HG02571 (cell line): ENCODE data around the gene MICU1.
A peak's percentile ranks its signal among the peaks of the same experiment; 100 is the strongest.
"Not testable (repeated sequence)": the region's sequence is repeated elsewhere in the genome, so short reads cannot be mapped to it uniquely, and the experiment has no call there.

Experiments used
- ATAC-seq: cut with Tn5 transposase; IDR thresholded peaks from one replicate; pipeline ENCODE4 v1.9.1; 2021; ENCODE audit warnings: mild to moderate bottlenecking, moderate library complexity; ENCODE audit not compliant: unreplicated experiment

MICU1 gene, protein sequence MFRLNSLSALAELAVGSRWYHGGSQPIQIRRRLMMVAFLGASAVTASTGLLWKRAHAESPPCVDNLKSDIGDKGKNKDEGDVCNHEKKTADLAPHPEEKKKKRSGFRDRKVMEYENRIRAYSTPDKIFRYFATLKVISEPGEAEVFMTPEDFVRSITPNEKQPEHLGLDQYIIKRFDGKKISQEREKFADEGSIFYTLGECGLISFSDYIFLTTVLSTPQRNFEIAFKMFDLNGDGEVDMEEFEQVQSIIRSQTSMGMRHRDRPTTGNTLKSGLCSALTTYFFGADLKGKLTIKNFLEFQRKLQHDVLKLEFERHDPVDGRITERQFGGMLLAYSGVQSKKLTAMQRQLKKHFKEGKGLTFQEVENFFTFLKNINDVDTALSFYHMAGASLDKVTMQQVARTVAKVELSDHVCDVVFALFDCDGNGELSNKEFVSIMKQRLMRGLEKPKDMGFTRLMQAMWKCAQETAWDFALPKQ

DNA sequence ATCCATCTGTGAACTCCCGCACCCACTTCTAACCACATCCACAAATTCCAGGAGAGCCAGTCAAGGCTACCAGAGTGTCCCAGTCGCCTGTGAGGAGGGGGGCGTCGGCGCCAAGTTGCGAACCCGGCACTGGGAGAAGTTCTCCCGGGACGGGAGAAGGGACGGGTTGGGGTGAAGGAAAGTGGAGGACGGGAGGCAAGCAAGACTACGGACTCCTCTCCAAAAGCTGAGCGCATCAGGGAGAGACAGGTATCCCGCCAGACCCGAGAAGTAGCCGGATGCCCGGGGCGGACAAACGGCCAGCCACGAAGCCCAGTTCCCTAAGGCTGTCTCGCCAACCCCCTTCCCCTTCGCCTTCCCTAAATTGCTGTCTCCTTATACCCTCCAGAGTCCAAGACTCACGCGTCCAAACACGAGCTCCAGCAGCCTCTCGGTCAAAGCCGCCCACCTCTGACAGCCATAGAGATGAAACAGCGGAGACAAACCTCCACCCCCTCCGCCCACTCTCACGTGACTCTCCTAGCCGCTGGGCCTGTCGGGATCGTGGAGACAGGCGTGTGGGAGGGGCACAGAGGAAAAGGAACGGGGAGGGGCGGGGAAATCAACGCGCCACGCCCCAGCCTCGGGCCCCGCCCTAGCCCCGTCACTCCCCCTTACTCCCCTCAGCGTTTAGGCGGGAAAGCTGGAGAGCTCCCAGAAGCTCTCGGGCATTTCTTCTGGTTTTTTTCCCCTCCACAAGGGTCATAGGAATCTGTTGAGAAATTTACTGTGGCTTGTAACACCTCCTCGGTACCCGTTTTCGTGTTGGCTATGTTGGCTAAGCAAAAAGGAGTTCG lies at the start of gene MICU1:
TSS of gene MICU1 (minus strand) at position 472 of the 836 bp plus-strand sequence. CDS start 59,286 bp downstream, outside the sequence.
- peak; percentile 97 for ATAC-seq

DNA sequence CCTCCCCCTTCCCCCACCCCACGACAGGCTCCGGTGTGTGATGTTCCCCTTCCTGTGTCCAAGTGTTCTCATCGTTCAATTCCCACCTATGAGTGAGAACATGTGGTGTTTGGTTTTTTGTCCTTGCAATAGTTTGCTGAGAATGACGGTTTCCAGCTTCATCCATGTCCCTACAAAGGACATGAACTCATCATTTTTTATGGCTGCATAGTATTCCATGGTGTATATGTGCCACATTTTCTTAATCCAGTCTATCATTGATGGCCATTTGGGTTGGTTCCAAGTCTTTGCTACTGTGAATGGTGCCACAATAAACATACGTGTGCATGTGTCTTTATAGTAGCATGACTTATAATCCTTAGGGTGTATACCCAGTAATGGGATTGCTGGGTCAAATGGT lies 48.3 kb upstream of the MICU1 start:
- ATAC-seq = not testable (repeated sequence)

DNA sequence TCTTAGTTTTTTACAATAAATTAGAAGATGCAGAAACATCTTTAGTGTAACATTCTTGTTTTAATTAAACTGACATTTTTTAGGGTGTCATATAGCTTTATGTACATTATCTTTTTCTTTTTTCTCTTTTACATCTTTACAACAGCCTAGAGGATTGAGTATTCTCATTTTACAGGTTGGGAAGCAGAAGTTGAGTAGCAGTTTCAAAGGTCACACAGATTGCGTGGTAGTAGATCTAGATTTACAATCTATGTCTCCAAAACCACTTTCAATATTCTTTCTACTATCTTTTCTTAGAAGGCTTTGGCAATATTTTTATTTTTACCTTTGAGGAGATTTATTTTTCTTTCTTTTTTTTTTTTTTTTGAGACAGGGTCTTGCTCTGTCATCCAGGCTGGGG lies 47.4 kb upstream of the MICU1 start:
- ATAC-seq = no peak

DNA sequence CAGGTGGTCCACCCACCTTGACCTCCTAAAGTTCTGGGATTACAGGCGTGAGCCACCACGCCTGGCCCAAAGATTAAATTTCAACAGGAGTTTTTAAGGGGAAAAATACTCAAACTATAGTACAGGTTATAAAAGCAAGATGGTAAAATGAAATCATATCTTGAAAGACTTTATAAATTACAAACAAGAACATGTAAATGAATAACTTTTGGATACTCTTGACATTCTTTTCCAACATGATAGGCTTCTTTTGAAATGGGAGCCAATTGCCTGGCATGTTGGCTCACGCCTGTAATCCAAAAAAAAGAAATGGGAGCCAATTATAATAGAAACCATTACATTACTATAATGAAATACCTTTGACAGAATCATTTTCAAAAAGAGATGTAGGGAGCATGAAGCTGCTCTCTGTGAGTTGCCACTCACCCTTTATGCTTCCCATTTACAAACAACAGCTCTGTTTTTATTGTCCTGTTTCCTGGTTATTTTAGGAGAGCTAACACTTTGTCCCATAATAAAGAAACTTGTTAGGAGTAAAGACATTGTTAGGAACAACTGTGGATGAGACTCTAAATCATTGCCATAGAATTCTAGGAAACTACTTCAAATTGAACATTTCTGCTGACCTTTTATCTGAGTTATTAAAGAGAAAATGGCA lies 41.5 kb upstream of the MICU1 start:
- ATAC-seq = no peak

DNA sequence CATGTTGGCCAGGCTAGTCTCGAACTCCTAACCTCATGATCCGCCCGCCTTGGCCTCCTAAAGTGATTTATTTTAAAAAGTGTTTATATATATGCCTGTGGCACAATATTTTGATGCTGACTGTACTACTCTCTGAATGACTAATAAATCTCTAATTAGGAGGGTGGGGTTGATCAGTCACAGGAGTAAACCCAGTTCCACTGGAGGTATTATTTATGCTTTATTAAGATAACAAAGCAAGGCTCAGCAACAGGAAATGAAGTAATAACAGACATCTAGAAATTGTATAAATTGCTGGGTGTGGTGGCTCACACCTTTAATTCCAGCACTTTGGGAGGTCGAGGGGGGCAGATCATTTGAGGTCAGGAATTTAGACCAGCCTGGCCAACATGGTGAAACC lies 40.0 kb upstream of the MICU1 start:
- ATAC-seq = no peak

DNA sequence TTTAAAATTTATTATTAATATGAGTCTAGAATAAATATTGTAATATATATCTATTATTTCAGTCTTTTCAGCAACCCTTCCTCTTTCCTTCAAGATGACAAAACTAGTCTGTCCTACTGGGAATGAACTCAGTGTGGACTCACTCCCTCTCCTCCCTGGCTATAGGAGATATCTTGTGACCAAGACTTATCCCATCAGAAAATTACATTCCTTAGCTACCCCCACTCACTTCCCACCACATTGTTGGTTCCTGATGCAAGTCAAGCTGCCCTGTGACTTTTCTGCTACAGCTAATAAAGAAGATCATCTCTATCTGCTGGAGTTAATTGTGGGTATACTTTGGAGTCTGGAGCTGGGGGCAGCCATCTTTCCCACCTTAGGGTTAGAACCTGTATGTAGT lies 38.1 kb upstream of the MICU1 start:
- ATAC-seq = no peak

DNA sequence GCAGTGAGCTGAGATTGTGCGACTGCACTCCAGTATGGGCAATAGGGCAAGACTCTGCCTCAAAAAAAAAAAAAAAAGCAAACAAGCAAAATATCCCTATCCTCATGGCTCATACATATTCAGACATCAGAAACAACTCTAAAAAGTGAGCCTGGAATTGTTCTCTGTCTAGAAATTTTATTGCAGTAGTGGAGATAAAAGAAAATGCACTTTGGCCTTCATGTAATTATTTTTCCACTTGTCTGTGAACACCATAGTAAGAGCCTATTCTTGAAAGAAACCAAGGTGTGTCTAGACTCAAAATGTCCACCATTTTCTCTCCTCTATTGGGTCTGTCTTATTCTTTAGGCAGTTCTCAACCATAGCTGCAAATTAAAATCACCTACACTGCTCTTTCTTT lies 35.6 kb upstream of the MICU1 start:
- ATAC-seq = no peak

DNA sequence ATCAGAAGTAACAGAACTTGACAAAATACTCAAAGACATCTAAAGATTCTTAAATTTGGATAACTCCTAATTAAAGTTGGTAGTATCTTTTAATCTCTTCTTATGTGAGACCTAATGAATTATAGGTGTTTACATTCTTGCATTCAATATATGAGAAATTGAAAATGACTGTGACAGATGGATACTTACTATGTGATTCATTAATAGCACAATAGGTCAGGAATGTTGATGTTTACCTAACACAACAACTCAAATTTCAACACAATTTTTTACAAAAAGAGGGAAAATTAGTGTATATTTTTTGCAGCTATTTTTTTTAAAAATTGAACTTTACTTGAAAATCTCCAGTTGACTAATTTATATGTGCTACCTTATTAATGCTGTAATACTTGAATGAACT lies 34.3 kb upstream of the MICU1 start:
- no peak for ATAC-seq

DNA sequence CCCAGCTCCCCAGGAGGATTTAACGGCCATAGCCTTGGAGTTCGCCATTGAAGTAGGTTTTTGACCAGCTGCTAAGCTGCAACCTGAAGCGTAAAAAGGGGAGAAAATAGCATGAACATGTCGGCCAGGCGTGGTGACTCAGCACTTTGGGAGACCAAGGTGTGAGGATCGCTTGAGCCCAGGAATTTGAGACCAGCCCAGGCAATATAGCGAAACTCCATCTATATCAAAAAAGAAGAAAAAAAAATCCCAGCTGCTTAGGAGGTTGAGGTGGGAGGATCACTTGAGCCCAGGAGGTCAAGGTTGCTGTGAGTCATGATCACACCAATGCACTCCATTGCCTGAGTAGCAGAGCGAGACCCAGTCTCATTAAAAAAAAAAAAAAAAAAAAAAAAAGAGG lies 33.8 kb upstream of the MICU1 start:
- ATAC-seq = no peak

DNA sequence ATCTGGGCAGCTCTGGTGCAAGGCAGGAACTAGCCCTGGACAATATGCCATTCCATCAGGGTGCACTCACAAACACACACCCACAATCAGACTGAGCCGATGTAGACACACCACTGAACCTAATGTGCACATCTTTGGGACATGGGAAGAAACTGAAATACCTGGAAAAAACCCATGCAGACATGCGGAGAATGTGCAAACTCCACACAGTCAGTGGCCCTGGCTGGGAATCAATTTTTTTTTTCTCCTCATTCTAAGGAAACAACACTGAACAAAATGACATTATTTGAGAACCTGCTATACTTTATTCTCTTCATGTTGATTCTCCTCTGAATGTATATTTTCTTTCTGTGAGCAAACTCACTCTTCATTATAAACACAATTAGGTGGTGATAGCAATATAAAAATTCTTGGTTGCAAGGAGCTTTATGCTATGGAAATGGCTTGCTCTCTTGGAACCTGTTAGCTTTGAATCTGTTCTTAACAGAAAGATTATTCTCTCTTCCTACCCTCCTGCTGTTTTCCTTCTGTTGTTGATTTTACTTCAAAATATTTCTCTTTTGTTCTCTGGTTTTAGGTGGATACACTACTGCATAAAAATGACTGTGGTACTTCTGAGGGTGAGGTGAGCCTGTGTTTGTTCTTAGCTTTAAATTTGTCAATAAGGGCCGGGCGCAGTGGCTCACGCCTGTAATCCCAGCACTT lies 33.0 kb upstream of the MICU1 start:
- ATAC-seq = no peak

DNA sequence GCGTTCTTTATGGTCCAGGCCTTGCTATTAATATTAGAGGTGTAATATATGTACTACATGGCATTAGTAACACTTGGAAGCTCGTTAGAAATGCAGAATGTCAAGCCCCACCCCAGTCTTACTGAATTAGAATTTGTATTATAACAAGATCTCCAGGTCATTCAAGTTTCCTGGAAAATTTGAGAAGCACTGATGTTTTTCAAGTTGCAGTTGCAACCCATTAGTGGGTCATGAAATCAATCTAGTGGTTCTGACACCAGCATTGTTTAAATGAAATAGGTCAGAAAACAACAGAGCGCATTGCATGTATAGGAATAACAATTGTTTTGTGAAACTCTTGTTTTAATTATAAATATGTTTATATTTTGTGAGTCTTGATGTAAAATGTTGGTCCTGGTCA lies 28.8 kb upstream of the MICU1 start:
- no peak for ATAC-seq

DNA sequence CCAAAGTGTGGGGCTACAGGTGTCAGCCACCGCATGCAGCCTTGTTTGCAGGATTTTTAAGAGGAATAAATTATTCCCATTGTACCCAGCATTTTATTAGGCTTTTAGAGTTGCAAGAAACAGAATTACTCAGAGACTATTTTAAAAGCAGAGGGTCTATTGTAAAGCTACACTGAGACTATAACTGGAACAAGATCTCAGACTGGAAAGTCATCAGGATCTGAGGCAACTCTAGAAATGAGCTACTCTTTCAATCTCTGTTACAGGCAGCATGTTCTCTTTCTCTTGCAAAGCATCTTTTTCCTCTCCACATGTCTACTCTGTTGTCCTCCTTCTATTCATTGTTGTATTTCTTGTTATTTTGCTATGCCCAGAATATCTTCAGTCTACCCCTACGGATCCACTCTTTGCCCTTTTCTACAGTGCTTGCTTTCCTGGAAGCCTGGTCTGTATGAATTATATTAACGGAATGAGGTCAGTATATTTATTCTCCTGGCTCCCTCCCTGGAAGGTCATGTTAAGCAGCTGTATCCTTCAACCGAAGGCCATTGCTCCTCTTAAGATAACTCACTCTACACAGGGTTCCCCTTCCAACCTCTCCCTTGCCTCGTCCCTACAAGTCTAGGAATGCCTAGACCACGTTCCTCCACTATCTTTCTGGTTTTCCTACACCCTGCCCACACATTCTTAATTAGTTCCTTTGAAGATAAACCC lies 27.7 kb upstream of the MICU1 start:
- no peak for ATAC-seq

DNA sequence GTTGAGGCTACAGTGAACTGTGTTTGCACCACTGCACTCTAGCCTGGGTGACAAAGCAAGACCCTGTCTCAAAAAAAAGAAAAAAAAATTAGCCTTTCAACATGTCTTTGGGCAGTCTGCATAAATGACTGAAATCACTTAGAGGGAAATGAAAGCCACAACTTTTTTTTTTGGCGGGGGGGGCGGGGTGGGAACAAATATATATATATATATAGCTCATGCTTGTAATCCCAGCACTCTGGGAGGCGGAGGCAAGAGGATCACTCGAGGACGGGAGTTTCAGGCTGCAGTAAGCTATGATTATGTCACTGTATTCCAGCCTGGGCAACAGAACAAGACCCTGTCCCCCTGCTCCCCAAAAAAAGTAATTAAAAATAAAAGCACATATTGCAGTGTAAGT lies 23.4 kb upstream of the MICU1 start:
- ATAC-seq = no peak

DNA sequence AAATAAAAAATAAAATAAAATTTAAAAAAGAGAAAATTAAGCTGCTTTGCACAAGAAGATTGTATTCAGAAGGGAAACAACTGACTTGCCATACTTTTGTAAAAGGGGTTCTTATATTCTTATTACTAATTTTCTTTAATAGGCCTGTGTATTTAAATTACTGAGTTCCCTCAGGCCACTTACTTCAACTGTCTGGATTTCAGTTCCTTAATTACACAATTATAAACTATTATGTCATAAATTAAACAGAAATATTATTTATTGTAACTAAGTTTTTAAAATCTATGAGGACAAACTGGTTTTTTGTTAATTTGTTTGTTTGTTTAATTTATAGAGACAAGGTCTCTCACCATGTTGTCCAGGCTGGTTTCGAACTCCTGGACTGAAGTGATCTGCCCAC lies 22.4 kb upstream of the MICU1 start:
- ATAC-seq = no peak

DNA sequence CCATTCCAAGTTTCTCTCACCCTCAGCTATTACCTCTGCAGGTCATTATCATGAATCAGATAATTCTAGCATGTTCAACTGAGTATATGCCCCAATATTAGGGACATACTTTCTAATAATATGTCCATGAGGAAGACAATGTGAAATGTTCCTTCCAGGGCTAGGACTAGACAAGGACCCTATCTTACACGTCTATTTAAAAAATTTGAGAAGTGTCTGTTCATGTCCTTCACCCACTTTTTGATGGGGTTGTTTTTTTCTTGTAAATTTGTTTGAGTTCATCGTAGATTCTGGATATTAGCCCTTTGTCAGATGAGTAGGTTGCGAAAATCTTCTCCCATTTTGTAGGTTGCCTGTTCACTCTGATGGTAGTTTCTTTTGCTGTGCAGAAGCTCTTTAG lies 21.1 kb upstream of the MICU1 start:
- ATAC-seq = not testable (repeated sequence)

DNA sequence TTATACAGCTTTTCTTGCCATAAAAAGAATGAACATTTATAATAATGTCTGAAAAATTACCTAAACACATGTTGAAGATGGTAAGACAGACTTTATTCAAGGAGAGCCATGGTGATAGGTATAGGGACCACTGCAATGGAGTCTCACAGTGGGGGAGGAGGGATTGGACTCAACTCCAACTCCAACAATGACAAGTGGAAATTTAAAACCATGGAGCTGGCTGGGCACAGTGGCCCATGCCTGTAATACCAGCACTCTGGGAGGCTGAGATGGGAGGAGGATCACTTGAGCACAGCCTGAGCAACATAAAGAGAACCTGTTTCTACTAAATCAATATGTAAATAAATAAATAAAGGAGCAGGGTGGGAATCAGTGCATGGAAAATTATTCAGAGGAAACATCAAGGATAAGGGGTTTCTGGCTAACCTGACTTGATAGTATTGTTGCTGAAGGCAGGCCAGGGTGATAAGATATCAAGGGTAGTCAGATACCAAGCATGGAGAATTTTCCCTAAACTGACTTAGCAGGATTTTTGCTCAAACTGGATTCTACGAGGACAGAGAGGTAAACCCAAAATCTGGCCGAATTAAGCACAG lies 19.5 kb upstream of the MICU1 start:
- ATAC-seq = no peak

DNA sequence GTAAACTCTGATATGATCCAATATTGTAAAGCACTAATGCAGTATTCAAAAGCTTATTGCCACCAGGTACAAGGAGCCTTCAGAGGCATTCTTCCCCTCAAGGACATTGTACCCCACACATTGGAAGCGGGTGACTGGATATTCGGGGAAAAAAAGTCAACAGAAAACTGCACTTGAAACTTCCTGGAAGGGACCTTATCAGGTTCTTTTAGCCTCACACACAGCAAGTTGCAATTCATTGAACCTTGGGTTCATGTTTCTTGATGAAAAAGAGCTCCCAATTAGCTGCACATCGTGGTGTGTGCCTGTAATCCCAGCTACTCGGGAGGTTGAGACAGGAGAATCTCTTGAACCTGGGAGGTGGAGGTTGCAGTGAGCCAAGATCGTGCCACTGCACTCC lies 16.4 kb upstream of the MICU1 start:
- ATAC-seq = no peak

DNA sequence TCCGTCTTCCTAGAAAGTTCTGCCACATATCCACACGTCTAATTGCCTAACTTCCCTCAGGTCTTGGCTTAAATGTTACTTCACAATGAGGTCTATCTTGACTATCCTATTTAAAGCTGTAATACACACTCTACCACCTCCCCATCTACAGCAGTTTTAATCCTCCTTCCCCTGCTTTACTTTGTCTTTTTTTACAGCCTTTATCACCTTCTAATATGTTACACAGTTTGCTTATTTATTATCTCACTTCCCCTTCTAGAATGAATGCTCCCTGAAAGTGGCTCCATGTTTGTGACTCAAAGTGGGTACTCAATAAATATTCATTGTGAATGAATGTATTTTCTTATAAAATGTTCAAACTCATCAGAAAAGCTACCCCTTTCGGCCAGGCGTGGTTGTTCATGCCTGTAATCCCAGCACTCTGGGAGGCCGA lies 13.6 kb upstream of the MICU1 start:
- ATAC-seq = no peak

DNA sequence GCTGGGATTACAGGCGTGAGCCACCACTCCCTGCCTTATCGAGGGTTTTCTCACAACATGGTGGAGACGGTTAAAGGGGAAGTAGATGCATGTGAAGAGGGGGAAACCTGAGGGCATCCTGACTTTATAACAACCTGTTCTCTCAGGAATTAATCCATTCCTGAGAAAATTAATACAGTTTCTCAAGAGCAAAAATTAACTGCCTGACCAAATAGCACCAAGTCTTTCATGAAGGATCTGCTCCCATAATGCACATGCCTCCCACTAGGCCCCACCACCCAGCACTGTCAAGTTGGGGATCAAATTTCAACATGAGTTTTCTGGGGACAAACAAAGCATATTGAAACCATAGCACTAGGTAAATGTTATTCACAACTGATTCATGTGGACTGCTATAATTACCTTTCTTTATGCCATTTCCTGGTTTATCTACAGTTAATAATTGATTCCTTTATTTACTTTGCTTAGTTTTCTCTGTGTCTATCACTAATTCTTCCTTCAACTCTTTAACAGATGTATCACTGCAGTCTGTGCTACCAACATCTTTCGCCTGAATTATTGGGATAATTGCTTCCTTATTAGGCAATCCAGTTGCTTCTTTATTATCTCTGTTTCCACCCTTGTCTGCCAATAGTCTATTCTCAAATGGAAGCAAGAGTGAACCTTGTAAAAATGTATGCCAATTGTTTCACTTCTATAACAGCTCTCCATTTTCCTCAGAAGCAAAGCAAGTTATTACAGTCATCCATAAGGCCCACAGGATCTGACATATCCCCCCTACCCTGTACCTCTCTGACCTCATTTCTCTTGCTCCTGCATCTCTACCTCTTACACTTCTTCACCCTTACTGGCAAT lies 12.9 kb upstream of the MICU1 start:
- no peak for ATAC-seq
